GM23248 (cell line): ENCODE results near the gene ENAH. TPM values are rescaled to one million over a fixed set of nuclear protein-coding genes. Genes with fewer than 3 reads are reported as not detected.

Experiments used
- DNase-seq: peaks from one replicate; pipeline ENCODE4 v3.0.0-alpha.2; 2015
- H2AFZ ChIP-seq: fragments of 200-600 bp; sonication (generic); 2 replicates; pipeline ENCODE4 v1.6.1; 2016; ENCODE audit warnings: antibody characterized with exemption
- H3F3A ChIP-seq: fragments of 200-600 bp; sonication (generic); 2 replicates; pipeline ENCODE4 v1.6.1; 2016; ENCODE audit warnings: mild to moderate bottlenecking, antibody characterized with exemption, mixed run types; ENCODE audit not compliant: insufficient read depth
- H3K27ac ChIP-seq: fragments of 200-600 bp; sonication (generic); 2 replicates; pipeline ENCODE4 v1.5.1; 2016; ENCODE audit warnings: mild to moderate bottlenecking
- H3K27me3 ChIP-seq: fragments of 200-600 bp; sonication (generic); replicated peaks from 2 replicates; pipeline ENCODE4 v1.6.1; 2016; ENCODE audit warnings: mild to moderate bottlenecking; ENCODE audit not compliant: insufficient read depth
- H3K36me3 ChIP-seq: fragments of 200-600 bp; sonication (generic); 2 replicates; pipeline ENCODE4 v1.6.1; 2016; ENCODE audit warnings: low read depth, mild to moderate bottlenecking
- H3K4me1 ChIP-seq: fragments of 200-600 bp; sonication (generic); 2 replicates; pipeline ENCODE4 v1.6.1; 2016; ENCODE audit warnings: mild to moderate bottlenecking; ENCODE audit not compliant: insufficient read depth
- H3K4me2 ChIP-seq: fragments of 200-600 bp; sonication (generic); one replicate; pipeline ENCODE4 v1.6.1; 2016; ENCODE audit warnings: mild to moderate bottlenecking; ENCODE audit not compliant: unreplicated experiment
- H3K4me3 ChIP-seq: fragments of 200-600 bp; sonication (generic); 2 replicates; pipeline ENCODE4 v1.5.1; 2016; ENCODE audit warnings: mild to moderate bottlenecking
- H3K79me2 ChIP-seq: fragments of 200-600 bp; sonication (generic); 2 replicates; pipeline ENCODE4 v1.6.1; 2016; ENCODE audit warnings: mild to moderate bottlenecking; ENCODE audit not compliant: insufficient read depth
- H3K9ac ChIP-seq: fragments of 200-600 bp; sonication (generic); 2 replicates; pipeline ENCODE4 v1.6.1; 2016; ENCODE audit warnings: mild to moderate bottlenecking
- H3K9me2 ChIP-seq: fragments of 200-600 bp; sonication (generic); 2 replicates; pipeline ENCODE4 v1.6.1; 2016; ENCODE audit warnings: mixed run types, mild to moderate bottlenecking, moderate library complexity; ENCODE audit not compliant: insufficient read depth
- H3K9me3 ChIP-seq: fragments of 200-600 bp; sonication (generic); one replicate; pipeline ENCODE4 v1.6.1; 2017; ENCODE audit warnings: low read depth
- H4K20me1 ChIP-seq: fragments of 200-600 bp; sonication (generic); 2 replicates; pipeline ENCODE4 v1.6.0; 2016; ENCODE audit not compliant: insufficient read depth
- EZH2 ChIP-seq: fragments of 200-600 bp; sonication (generic); IDR thresholded peaks from 2 replicates; pipeline ENCODE4 v1.6.1; 2018; ENCODE audit warnings: antibody characterized with exemption, mild to moderate bottlenecking; ENCODE audit not compliant: insufficient read depth, poor library complexity, severe bottlenecking
- EZH2phosphoT487 ChIP-seq: fragments of 200-600 bp; sonication (generic); IDR thresholded peaks from 2 replicates; pipeline ENCODE4 v1.6.1; 2018; ENCODE audit warnings: antibody characterized with exemption, moderate library complexity, mild to moderate bottlenecking, low read depth; ENCODE audit not compliant: insufficient read depth
- WGBS, 2 experiments: methylation state at CpG; one replicate each; pipeline ENCODE4 v1.1.6; 2015 to 2017; ENCODE audit warnings: low lambda C conversion rate in 2 of 2, low coverage in 1 of 2; ENCODE audit errors: missing lambda C conversion rate in 2 of 2; 5-methylcytosine and 5-hydroxymethylcytosine counted together
- in situ Hi-C: fragments of 300-500 bp; cut with MboI; formaldehyde crosslinking; loops from 2 replicates; pipeline ENCODE4 v1.15.0; 2020
- polyA plus RNA-seq: library from polyadenylated mRNA; unstranded; fragments of >200 nt; fragmentation: Nextera tagmentation; extraction: Ambion mirVana; gene quantifications from 2 replicates; pipeline ENCODE4 v1.2.1, GENCODE V29; 2016
- total RNA-seq: library from RNA; depleted of rRNA; stranded (reverse); fragments of >200 nt; shearing (Covaris generic); gene quantifications from 2 replicates; pipeline ENCODE4 v1.2.3, GENCODE V29; 2014

The ENAH gene
- total and polyA plus RNA-seq, 2 experiments from 2014 or later, result 40.1 to 125 TPM

DNA sequence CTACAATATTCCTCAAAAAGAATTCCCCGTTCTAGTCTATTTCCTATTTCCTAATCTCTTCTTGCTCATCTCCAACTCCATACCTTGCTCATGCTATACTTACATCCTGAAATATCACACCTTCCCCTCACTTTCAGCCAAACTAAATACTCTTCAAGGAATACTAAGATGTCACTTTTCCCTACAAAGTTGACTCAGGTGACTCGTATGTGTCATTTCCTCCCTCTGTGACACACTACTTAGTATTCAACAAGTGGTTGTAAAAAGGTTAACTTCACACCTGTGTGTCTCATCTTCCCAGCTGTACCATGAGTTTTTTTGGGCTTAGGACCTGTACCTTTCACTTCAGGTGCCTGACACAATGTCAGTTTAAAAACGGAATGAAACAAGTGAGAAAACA lies 143.2 kb downstream of the ENAH start:
- H3K9me3 ChIP-seq, result no peaks in the 10 kb centered on the region
- H3K79me2 ChIP-seq, result peaks cover 46% of the 10 kb centered on the region
- H3K9me2 ChIP-seq, result no peaks in the 10 kb centered on the region
- no peak for DNase-seq
- H3K9ac ChIP-seq, result no peak overlapping the region
- H4K20me1 ChIP-seq, result peaks cover 3% of the 10 kb centered on the region; the same call in 1 of the 2 replicates
- H3F3A ChIP-seq, result peaks cover 35% of the 10 kb centered on the region
- H2AFZ ChIP-seq, result no peak overlapping the region
- no peak overlapping the region for H3K4me3 ChIP-seq
- H3K27ac ChIP-seq, result no peak overlapping the region
- H3K27me3 ChIP-seq, result no peaks in the 10 kb centered on the region
- H3K4me2 ChIP-seq, result no peak overlapping the region
- 84 to 92% methylated on average over 3 of the region's 3 CpGs for WGBS, 2 experiments
- H3K4me1 ChIP-seq, result peaks cover 24% of the 10 kb centered on the region
- H3K36me3 ChIP-seq, result peaks cover 48% of the 10 kb centered on the region
- TF ChIP-seq EZH2phosphoT487 (no peak), EZH2 (no peak)
- in situ Hi-C loops, result no loop called here

DNA sequence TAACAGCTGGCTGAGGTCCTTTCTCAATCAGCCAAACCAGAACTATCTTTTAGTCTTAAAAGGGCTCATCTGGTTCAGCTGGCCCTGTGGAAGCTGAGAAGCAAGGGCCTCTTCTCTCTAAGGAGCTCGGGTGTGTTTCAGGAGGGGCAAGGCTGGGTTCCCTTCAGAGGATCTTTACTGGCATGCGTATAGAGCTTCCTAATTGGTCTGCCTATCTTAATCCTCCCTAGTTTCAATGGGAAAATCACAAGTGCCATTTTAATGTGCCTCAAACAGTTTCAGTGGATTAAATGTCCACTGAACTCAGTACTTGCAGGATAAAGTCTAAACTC lies 143.6 kb downstream of the ENAH start:
- WGBS, 2 experiments, result 95 to 100% methylated on average over 2 of the region's 2 CpGs
- Histone ChIP-seq H3K9ac (no peak overlapping the region), H3K27ac (peak overlapping the region; percentile 83), H3K36me3 (peaks cover 53% of the 10 kb centered on the region), H3K79me2 (peaks cover 45% of the 10 kb centered on the region), H3K9me3 (no peaks in the 10 kb centered on the region), H3K9me2 (no peaks in the 10 kb centered on the region), H4K20me1 (peaks cover 3% of the 10 kb centered on the region; the same call in 1 of the 2 replicates), H3K4me2 (no peak overlapping the region), H3K27me3 (no peaks in the 10 kb centered on the region), H2AFZ (no peak overlapping the region), H3K4me1 (peaks cover 24% of the 10 kb centered on the region), H3F3A (peaks cover 40% of the 10 kb centered on the region), H3K4me3 (no peak overlapping the region)
- in situ Hi-C loops, result no loop called here
- no peak for DNase-seq
- TF ChIP-seq EZH2 (no peak), EZH2phosphoT487 (no peak)

DNA sequence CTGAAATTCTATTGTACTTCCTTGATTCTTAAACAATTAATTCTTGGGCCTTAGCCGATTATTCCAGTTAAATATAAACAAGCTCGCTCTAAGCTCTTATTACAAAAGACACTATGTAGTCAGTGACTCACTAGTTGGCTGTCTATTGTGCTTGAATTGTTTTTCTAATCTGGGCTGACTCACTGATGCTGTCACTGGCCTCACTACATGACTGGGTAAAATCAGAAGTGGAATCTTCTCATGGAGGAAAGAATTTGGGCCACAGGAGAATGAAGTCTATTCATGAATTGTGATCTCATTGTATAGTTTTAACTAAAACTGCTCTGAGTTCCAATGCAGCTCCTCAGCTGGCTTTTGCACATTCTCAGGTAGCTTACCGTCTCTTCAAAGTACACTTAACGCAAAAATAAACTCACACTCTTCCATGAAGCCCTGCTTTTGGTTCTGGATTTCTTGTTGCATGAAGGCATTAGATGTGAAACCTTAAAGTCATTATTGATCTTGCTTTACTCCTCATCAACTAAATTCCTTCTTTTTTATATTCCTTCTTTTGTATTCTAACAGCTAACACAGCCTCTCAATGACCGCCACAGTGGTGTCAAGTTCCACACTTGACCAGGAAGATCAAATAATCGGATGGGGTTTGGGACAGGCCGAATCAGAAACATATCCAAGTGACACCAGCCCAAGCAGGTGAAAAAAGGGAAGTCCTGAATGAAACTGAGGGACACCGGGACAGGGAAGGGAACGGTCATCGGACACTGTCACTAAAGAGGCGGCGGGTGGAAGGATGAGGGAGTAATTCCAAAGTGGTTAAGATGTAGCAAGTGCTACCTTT lies 144.2 kb downstream of the ENAH start:
- Histone ChIP-seq H4K20me1 (peaks cover 3% of the 10 kb centered on the region; the same call in 1 of the 2 replicates), H3K4me2 (peak overlapping the region; percentile 32), H3K79me2 (peaks cover 39% of the 10 kb centered on the region), H3K27me3 (no peaks in the 10 kb centered on the region), H3K27ac (peak overlapping the region; percentile 83), H3K4me1 (peaks cover 24% of the 10 kb centered on the region), H3K4me3 (peak overlapping the region; percentile 26; the same call in 1 of the 2 replicates), H3K9me3 (no peaks in the 10 kb centered on the region), H3K36me3 (peaks cover 56% of the 10 kb centered on the region), H3F3A (peaks cover 40% of the 10 kb centered on the region), H3K9ac (peak overlapping the region; percentile 21; the same call in 1 of the 2 replicates), H3K9me2 (no peaks in the 10 kb centered on the region), H2AFZ (no peak overlapping the region)
- in situ Hi-C loops, result no loop called here
- WGBS, 2 experiments, result 61 to 64% methylated on average over 12 of the region's 12 CpGs
- TF ChIP-seq EZH2 (no peak), EZH2phosphoT487 (no peak)
- DNase-seq, result peak; percentile 98

DNA sequence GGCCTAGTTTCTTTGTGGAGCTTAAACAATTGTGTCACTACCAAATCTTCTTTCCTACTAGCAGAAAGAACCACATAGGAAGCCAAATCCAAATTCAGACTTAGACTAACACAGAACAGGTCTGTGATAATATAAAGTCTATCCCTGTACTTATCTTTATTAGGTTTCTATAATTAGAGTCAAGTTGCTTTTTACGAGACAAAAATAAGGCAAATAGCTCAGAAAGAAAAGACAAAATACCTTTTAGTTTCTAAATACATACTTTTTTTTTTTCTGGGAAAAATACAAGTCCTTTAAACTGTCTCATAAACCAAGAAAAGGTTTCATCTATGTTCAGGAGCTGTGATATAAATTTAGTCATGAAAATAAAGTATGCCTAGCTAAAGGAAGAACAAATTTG lies 146.2 kb downstream of the ENAH start:
- Histone ChIP-seq H3K4me2 (no peak overlapping the region), H3K4me3 (no peak overlapping the region), H3K79me2 (peaks cover 19% of the 10 kb centered on the region; the same call in 1 of the 2 replicates), H3K9me2 (no peaks in the 10 kb centered on the region), H2AFZ (no peak overlapping the region), H3K9me3 (no peaks in the 10 kb centered on the region), H3K27ac (no peak overlapping the region), H3K27me3 (no peaks in the 10 kb centered on the region), H4K20me1 (peaks cover 3% of the 10 kb centered on the region; the same call in 1 of the 2 replicates), H3F3A (peaks cover 35% of the 10 kb centered on the region), H3K36me3 (peaks cover 39% of the 10 kb centered on the region), H3K4me1 (peaks cover 24% of the 10 kb centered on the region), H3K9ac (no peak overlapping the region)
- 96 to 100% methylated on average over 1 of the region's 1 CpG for WGBS, 2 experiments
- no peak for DNase-seq
- TF ChIP-seq EZH2 (no peak), EZH2phosphoT487 (no peak)
- in situ Hi-C loops, result no loop called here
